ENCODE results near the gene EMC7. TPM values are rescaled to one million over a fixed set of nuclear protein-coding genes. Genes with fewer than 3 reads are reported as not detected.

The EMC7 gene
- total and polyA plus RNA-seq, 3 donors from 2014 or later = 73.2 to 170 (median 74.6) TPM

DNA sequence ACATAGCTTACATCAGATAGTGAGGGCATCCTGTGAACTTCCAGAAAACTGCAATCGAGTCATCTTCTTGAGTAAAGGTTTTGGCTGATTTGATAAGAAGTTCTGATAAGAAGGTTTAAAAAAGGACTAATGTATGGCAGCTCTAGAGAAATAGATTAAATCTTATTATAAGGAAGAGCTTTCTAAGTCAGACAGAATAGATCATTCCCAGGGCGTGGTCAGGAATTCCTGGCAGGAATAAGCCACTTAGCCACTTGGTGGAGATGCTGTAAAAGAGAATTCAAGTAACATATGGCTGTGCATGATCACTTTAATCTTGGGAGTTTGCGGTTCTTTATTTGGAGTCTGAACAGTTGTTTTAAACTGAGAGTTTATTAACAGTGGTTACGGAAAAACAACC is 17.6 kb upstream of the EMC7 start:
- Histone ChIP-seq H3K36me3 (ENCODE audit: low read depth, missing control alignments) (no peaks in the 10 kb centered on the region), H3K4me1 (no peaks in the 10 kb centered on the region), H3K27ac (no peak overlapping the region), H3K27me3 (no peaks in the 10 kb centered on the region), H3K4me3 (no peak overlapping the region), H3K9me3 (no peaks in the 10 kb centered on the region)
- 84% methylated on average over 4 of the region's 4 CpGs for WGBS, 2 donors
- no peak for DNase-seq
- intact Hi-C loops (cut with DNase I; ENCODE audit: low total_unique reads) = no loop called here
- no peak for TF ChIP-seq POLR2A (IDR thresholded peaks at IDR 0.05)
- TF ChIP-seq CTCF (IDR thresholded peaks at IDR 0.05) = no peak

GRCh38 chr15:34116620-34117019 is 15.0 kb upstream of the EMC7 start:
- intact Hi-C loops (cut with DNase I; ENCODE audit: low total_unique reads) = no loop called here
- H3K27ac ChIP-seq = no peak overlapping the region
- no peaks in the 10 kb centered on the region for H3K27me3 ChIP-seq
- WGBS, 2 donors = 78 to 82% methylated on average over 2 of the region's 2 CpGs
- no peak overlapping the region for H3K4me3 ChIP-seq
- TF ChIP-seq POLR2A (IDR thresholded peaks at IDR 0.05) (no peak), CTCF (IDR thresholded peaks at IDR 0.05) (no peak)
- no peaks in the 10 kb centered on the region for H3K4me1 ChIP-seq
- no peak for DNase-seq
- H3K9me3 ChIP-seq = no peaks in the 10 kb centered on the region
- no peaks in the 10 kb centered on the region for H3K36me3 ChIP-seq (ENCODE audit: low read depth, missing control alignments)

- 80 to 84% methylated on average over 3 of the region's 3 CpGs for WGBS, 2 donors
- Histone ChIP-seq H3K27me3 (no peaks in the 10 kb centered on the region), H3K36me3 (ENCODE audit: low read depth, missing control alignments) (no peaks in the 10 kb centered on the region), H3K4me1 (no peaks in the 10 kb centered on the region), H3K27ac (no peak overlapping the region), H3K9me3 (no peaks in the 10 kb centered on the region), H3K4me3 (no peak overlapping the region)
- no peak for DNase-seq
- intact Hi-C loops (cut with DNase I; ENCODE audit: low total_unique reads) = no loop called here
- TF ChIP-seq POLR2A (IDR thresholded peaks at IDR 0.05) (no peak), CTCF (IDR thresholded peaks at IDR 0.05) (no peak)
These were observed 13.1 kb upstream of the EMC7 start for GRCh38 chr15:34114739-34115138.

DNA sequence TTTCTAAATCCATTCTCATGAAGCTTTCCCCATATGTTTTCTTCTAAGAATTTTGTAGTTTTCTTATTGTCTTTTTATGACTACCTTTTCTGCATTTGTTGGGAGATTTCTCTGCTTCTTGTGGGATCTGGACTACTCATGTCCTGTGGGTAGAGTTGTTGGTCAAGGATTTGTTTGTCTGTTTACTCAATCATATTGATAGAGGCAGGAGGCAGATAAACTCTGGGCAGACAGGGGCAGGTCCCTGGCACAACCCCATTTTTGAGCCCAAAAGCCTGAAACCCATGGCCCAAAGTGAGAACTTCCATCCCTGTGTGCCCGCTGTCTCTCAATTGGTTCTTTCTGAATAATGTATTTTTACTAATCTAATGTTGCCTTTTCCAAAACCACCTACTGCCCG is 12.6 kb upstream of the EMC7 start:
- TF ChIP-seq CTCF (IDR thresholded peaks at IDR 0.05) (no peak), POLR2A (IDR thresholded peaks at IDR 0.05) (no peak)
- H3K4me1 ChIP-seq = no peaks in the 10 kb centered on the region
- no peaks in the 10 kb centered on the region for H3K27me3 ChIP-seq
- WGBS, 2 donors = 47 to 77% methylated on average over 2 of the region's 2 CpGs
- no peaks in the 10 kb centered on the region for H3K36me3 ChIP-seq (ENCODE audit: low read depth, missing control alignments)
- H3K27ac ChIP-seq = no peak overlapping the region
- intact Hi-C loops (cut with DNase I; ENCODE audit: low total_unique reads) = no loop called here
- no peaks in the 10 kb centered on the region for H3K9me3 ChIP-seq
- no peak for DNase-seq
- H3K4me3 ChIP-seq = no peak overlapping the region

DNA sequence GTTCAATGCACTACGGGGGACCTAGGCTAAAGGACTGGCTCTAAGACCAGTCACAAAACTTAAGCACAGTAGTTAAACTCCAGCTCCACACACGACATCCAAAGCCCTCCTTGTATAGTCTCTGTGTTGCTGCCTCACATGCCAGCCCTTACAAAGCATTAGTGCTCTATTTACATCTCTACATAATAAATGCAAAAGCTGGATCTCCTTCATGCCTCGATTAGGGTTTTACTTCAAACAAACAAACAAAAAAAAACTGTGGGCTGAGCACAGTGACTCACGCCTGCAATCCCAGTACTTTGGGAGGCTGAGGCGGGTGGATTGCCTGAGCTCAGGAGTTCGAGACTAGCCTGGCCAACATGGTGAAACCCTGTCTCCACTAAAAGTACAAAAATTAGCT is 9.8 kb upstream of the EMC7 start:
- Histone ChIP-seq H3K4me1 (no peaks in the 10 kb centered on the region), H3K4me3 (no peak overlapping the region), H3K27me3 (no peaks in the 10 kb centered on the region), H3K36me3 (ENCODE audit: low read depth, missing control alignments) (no peaks in the 10 kb centered on the region), H3K9me3 (no peaks in the 10 kb centered on the region), H3K27ac (no peak overlapping the region)
- 75 to 84% methylated on average over 6 of the region's 6 CpGs for WGBS, 2 donors
- DNase-seq = no peak
- no peak for TF ChIP-seq CTCF (IDR thresholded peaks at IDR 0.05)
- intact Hi-C loops (cut with DNase I; ENCODE audit: low total_unique reads) = no loop called here

All from testis (tissue), 3 donors.